Measurements from ENCODE around the gene NEB. TPM values are rescaled to one million over a fixed set of nuclear protein-coding genes. Genes with fewer than 3 reads are reported as not detected.

Gene NEB
- total and polyA plus RNA-seq, 2 donors (not counting 1 experiment from before 2014, with no cell fraction given) = 3.6 to 4.6 TPM

DNA sequence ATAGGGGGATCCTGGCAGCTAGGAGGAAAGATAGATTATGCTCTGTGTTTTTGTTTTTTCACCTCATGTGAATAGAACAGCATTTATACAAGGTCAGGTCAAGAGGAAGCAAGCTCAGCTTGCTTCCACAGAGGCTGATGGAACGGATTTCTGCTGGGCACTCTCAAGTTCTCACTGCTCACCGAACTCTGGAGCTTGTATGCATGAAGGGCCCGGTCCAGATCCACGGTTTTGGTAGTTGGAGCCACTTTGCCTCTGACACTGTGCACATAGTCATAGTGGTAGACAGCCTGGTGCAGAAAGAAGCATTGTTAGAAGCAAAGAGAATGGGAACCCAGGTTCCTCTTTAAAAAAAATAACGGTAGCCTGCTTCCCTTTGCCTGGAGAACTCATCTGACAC lies 182.7 kb downstream of the NEB start:
- WGBS (ENCODE audit: insufficient coverage) = 71% methylated on average over 5 of the region's 5 CpGs
- Histone ChIP-seq H3K4me3 (ENCODE audit: control extremely low read depth in 1 of 5, extremely low read depth in 1 of 5, insufficient read depth in 1 of 5, low read depth in 2 of 5, low read length in 4 of 5) (no peak overlapping the region), H2AFZ (ENCODE audit: insufficient read depth, low read depth, low read length, poor library complexity, severe bottlenecking) (no peak overlapping the region), H3K27ac (ENCODE audit: low read length in 2 of 2) (no peak overlapping the region), H4K20me1 (ENCODE audit: control insufficient read depth, insufficient read depth, low read length, poor library complexity, severe bottlenecking) (no peaks in the 10 kb centered on the region), H3K9me3 (ENCODE audit: control extremely low read depth in 1 of 3, control insufficient read depth in 2 of 3, insufficient read depth in 1 of 3, low read length in 2 of 3) (no peaks in the 10 kb centered on the region), H3K9ac (ENCODE audit: low read length) (no peak overlapping the region), H3K36me3 (replicated peaks in 1 of 2; ENCODE audit: control extremely low read depth in 1 of 2, control insufficient read depth in 1 of 2, extremely low read depth in 1 of 2, insufficient read depth in 2 of 2, low read length in 1 of 2) (peaks cover 0 to 5% of the 10 kb centered on the region in 2 experiments), H3K4me2 (replicated peaks; ENCODE audit: low read depth, low read length, poor library complexity, severe bottlenecking) (no peak overlapping the region), H3K27me3 (replicated peaks in 1 of 4; ENCODE audit: control extremely low read depth in 1 of 4, control insufficient read depth in 3 of 4, insufficient read depth in 4 of 4, low read length in 3 of 4) (no peaks in the 10 kb centered on the region), H3K4me1 (ENCODE audit: control insufficient read depth in 2 of 2, insufficient read depth in 2 of 2, low read length in 2 of 2) (no peaks in the 10 kb centered on the region), H3K79me2 (ENCODE audit: control insufficient read depth, insufficient read depth, low read length) (no peaks in the 10 kb centered on the region)
- no peak for TF ChIP-seq EZH2 (IDR thresholded peaks at IDR 0.05; ENCODE audit: borderline replicate concordance, insufficient read depth, low read depth, low read length, poor library complexity, severe bottlenecking)
- TF ChIP-seq, protein P1, sequence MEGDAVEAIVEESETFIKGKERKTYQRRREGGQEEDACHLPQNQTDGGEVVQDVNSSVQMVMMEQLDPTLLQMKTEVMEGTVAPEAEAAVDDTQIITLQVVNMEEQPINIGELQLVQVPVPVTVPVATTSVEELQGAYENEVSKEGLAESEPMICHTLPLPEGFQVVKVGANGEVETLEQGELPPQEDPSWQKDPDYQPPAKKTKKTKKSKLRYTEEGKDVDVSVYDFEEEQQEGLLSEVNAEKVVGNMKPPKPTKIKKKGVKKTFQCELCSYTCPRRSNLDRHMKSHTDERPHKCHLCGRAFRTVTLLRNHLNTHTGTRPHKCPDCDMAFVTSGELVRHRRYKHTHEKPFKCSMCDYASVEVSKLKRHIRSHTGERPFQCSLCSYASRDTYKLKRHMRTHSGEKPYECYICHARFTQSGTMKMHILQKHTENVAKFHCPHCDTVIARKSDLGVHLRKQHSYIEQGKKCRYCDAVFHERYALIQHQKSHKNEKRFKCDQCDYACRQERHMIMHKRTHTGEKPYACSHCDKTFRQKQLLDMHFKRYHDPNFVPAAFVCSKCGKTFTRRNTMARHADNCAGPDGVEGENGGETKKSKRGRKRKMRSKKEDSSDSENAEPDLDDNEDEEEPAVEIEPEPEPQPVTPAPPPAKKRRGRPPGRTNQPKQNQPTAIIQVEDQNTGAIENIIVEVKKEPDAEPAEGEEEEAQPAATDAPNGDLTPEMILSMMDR (IDR thresholded peaks at IDR 0.05) = no peak
- CTCF ChIA-PET = no interaction called here
- intact Hi-C loops (cut with micrococcal nuclease) = no loop called here
- Mint-ChIP-seq H3K4me3 (no peak overlapping the region), H3K27me3 (no peaks in the 10 kb centered on the region), H3K9me3 (ENCODE audit: insufficient read depth) (no peaks in the 10 kb centered on the region), H3K27ac (no peak overlapping the region), H3K4me1 (no peaks in the 10 kb centered on the region)
- DNase-seq = no peak
- POLR2A ChIA-PET = no interaction called here
- ATAC-seq (ENCODE audit: low read depth) = no peak

DNA sequence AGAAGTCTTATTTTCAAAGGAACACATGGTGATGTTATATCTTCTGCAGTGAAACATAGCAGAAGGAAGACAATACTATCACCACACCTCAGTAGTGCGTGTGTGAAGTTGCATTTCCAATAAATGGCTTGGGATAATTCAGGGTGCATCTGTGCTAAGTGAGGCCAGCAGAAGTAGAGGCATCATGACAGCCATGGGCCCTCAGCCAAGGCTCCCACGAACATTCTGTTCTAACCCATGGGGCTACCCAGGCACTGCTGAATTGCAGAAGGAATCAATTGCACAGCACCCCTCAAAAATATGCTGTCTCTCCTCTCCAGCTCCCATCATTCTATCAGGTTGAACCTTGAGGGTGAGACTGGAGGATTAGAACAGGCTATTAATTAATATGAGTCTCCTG lies 185.1 kb downstream of the NEB start:
- CTCF ChIA-PET = interaction anchor here (1.6 kb wide), 1 partner anchor 9 kb away, joined by 4 read pairs; no protein-coding TSS in a partner anchor
- H3K79me2 ChIP-seq (ENCODE audit: control insufficient read depth, insufficient read depth, low read length) = no peaks in the 10 kb centered on the region
- Mint-ChIP-seq H3K27me3 (no peaks in the 10 kb centered on the region), H3K4me3 (no peak overlapping the region), H3K9me3 (ENCODE audit: insufficient read depth) (no peaks in the 10 kb centered on the region), H3K4me1 (no peaks in the 10 kb centered on the region), H3K27ac (no peak overlapping the region)
- peaks cover 0 to 5% of the 10 kb centered on the region in 2 experiments for H3K36me3 ChIP-seq (replicated peaks in 1 of 2; ENCODE audit: control extremely low read depth in 1 of 2, control insufficient read depth in 1 of 2, extremely low read depth in 1 of 2, insufficient read depth in 2 of 2, low read length in 1 of 2)
- TF ChIP-seq, protein P1 (IDR thresholded peaks at IDR 0.05) = no peak
- no peak for TF ChIP-seq EZH2 (IDR thresholded peaks at IDR 0.05; ENCODE audit: borderline replicate concordance, insufficient read depth, low read depth, low read length, poor library complexity, severe bottlenecking)
- DNase-seq (no peak), ATAC-seq (ENCODE audit: low read depth) (no peak)
- POLR2A ChIA-PET = no interaction called here
- H3K4me1 ChIP-seq (ENCODE audit: control insufficient read depth in 2 of 2, insufficient read depth in 2 of 2, low read length in 2 of 2) = no peaks in the 10 kb centered on the region
- H3K4me2 ChIP-seq (replicated peaks; ENCODE audit: low read depth, low read length, poor library complexity, severe bottlenecking) = no peak overlapping the region
- H3K27ac ChIP-seq (ENCODE audit: low read length in 2 of 2) = no peak overlapping the region
- 100% methylated on average over 1 of the region's 2 CpGs for WGBS (ENCODE audit: insufficient coverage)
- no peaks in the 10 kb centered on the region for H4K20me1 ChIP-seq (ENCODE audit: control insufficient read depth, insufficient read depth, low read length, poor library complexity, severe bottlenecking)
- no peak overlapping the region for H3K9ac ChIP-seq (ENCODE audit: low read length)
- H2AFZ ChIP-seq (ENCODE audit: insufficient read depth, low read depth, low read length, poor library complexity, severe bottlenecking) = no peak overlapping the region
- H3K27me3 ChIP-seq (replicated peaks in 1 of 4; ENCODE audit: control extremely low read depth in 1 of 4, control insufficient read depth in 3 of 4, insufficient read depth in 4 of 4, low read length in 3 of 4) = no peaks in the 10 kb centered on the region
- no peak overlapping the region for H3K4me3 ChIP-seq (ENCODE audit: control extremely low read depth in 1 of 5, extremely low read depth in 1 of 5, insufficient read depth in 1 of 5, low read depth in 2 of 5, low read length in 4 of 5)
- intact Hi-C loops (cut with micrococcal nuclease) = no loop called here
- H3K9me3 ChIP-seq (ENCODE audit: control extremely low read depth in 1 of 3, control insufficient read depth in 2 of 3, insufficient read depth in 1 of 3, low read length in 2 of 3) = no peaks in the 10 kb centered on the region
